GM21717 (cell line): ENCODE results near the gene GUCD1.
A peak's percentile ranks its signal among the peaks of the same experiment; 100 is the strongest.
"Not testable (repeated sequence)": the region's sequence is repeated elsewhere in the genome, so short reads cannot be mapped to it uniquely, and the experiment has no call there.

Experiments
- ATAC-seq: cut with Tn5 transposase; IDR thresholded peaks from one replicate; pipeline ENCODE4 v1.9.1; 2021; ENCODE audit warnings: mild to moderate bottlenecking, moderate library complexity; ENCODE audit not compliant: unreplicated experiment

Gene GUCD1

GRCh38 chr22:24566899-24567511, 12.1 kb upstream of the GUCD1 start:
- ATAC-seq = no peak

GRCh38 chr22:24565077-24565476, 10.1 kb upstream of the GUCD1 start:
- ATAC-seq = no peak

- ATAC-seq = no peak
Observed at GRCh38 chr22:24564376-24565058, 9.6 kb upstream of the GUCD1 start.

GRCh38 chr22:24563246-24563645, 8.3 kb upstream of the GUCD1 start:
- ATAC-seq = no peak

- no peak for ATAC-seq
Observed at GRCh38 chr22:24559471-24559870, 4.5 kb upstream of the GUCD1 start.

- ATAC-seq = peak; percentile 63
Observed at GRCh38 chr22:24555165-24556039, 464 bp upstream of the GUCD1 start, which contains the start of gene SNRPD3. Gene SNRPD3 (plus strand): TSS chr22:24555999. CDS start chr22:24557675, 1,676 bp downstream.

- ATAC-seq = no peak
Observed at GRCh38 chr22:24553597-24554312, 1.2 kb downstream of the GUCD1 start.

GRCh38 chr22:24552503-24553286, 2.2 kb downstream of the GUCD1 start:
- not testable (repeated sequence) for ATAC-seq

- ATAC-seq = no peak
Observed at GRCh38 chr22:24550902-24551435, 4.0 kb downstream of the GUCD1 start.

- ATAC-seq = no peak
Observed at GRCh38 chr22:24550028-24550901, 4.7 kb downstream of the GUCD1 start.

- ATAC-seq = no peak
Observed at GRCh38 chr22:24548812-24549211, 6.1 kb downstream of the GUCD1 start.

GRCh38 chr22:24543679-24544243, 11.2 kb downstream of the GUCD1 start:
- ATAC-seq = no peak

GRCh38 chr22:24543185-24543601, 11.7 kb downstream of the GUCD1 start:
- no peak for ATAC-seq

- ATAC-seq = no peak
Observed at GRCh38 chr22:24542641-24543040, 12.3 kb downstream of the GUCD1 start.

- ATAC-seq = no peak
Observed at GRCh38 chr22:24541681-24542515, 13.0 kb downstream of the GUCD1 start.

- ATAC-seq = no peak
Observed at GRCh38 chr22:24540470-24540869, 14.5 kb downstream of the GUCD1 start.

GRCh38 chr22:24536089-24536488, 18.8 kb downstream of the GUCD1 start:
- no peak for ATAC-seq

GRCh38 chr22:24535348-24535747, 19.6 kb downstream of the GUCD1 start:
- ATAC-seq = no peak
